SK-N-SH (cell line): ENCODE data around the gene MYDGF. TPM values are rescaled to one million over a fixed set of nuclear protein-coding genes. Genes with fewer than 3 reads are reported as not detected.

Experiments
- CTCF ChIA-PET: fragments of 300-600, 350-600 bp; formaldehyde crosslinking; extraction: SDS; loops from one replicate; lab custom pipeline; 2021; lab: Yijun Ruan, JAX
- POLR2A ChIA-PET: fragments of 350-600 bp; sonication (Branson Sonifier 250); formaldehyde crosslinking; extraction: SDS; loops from one replicate; lab custom pipeline; 2020; ENCODE audit warnings: antibody characterized with exemption, inconsistent platforms; lab: Yijun Ruan, JAX
- DNase-seq: peaks from one replicate; pipeline ENCODE4 v3.0.0; 2012
- H2AFZ ChIP-seq: fragments of 200-600 bp; sonication (generic); 2 replicates; pipeline ENCODE4 v1.8.1; 2016; ENCODE audit warnings: antibody characterized with exemption, mild to moderate bottlenecking, low read depth
- H3F3A ChIP-seq: fragments of 200-600 bp; sonication (generic); replicated peaks from 2 replicates; pipeline ENCODE3; 2016; ENCODE audit warnings: antibody characterized with exemption, mild to moderate bottlenecking; ENCODE audit not compliant: insufficient read depth
- H3K27ac ChIP-seq, 2 experiments: fragments of 200-500 bp in 1 of 2; fragments of 200-600 bp in 1 of 2; sonication (Bioruptor generic) in 1 of 2; sonication (generic), shearing (Covaris generic) in 1 of 2; 2 replicates each; pipeline versions ENCODE4 v1.5.1 to v1.6.1; 2014 to 2016; ENCODE audit warnings: low read depth in 2 of 2, inconsistent platforms in 1 of 2, low read length in 1 of 2, mild to moderate bottlenecking in 1 of 2, mixed read lengths in 1 of 2
- H3K27me3 ChIP-seq: fragments of 200-600 bp; sonication (generic), shearing (Covaris generic); 2 replicates; pipeline ENCODE4 v1.6.1; 2016; ENCODE audit warnings: mixed run types; ENCODE audit not compliant: insufficient read depth
- H3K36me3 ChIP-seq, 2 experiments: fragments of 200-500 bp in 1 of 2; fragments of 200-600 bp in 1 of 2; sonication (Bioruptor generic) in 1 of 2; sonication (generic) in 1 of 2; replicated peaks in 1 of 2; 2 replicates each; pipeline versions ENCODE3 to v1.5.1; 2014 to 2016; ENCODE audit warnings: low read length in 1 of 2, mild to moderate bottlenecking in 1 of 2; ENCODE audit not compliant: insufficient read depth in 2 of 2, control insufficient read depth in 1 of 2
- H3K4me1 ChIP-seq, 2 experiments: fragments of 200-500 bp in 1 of 2; fragments of 200-600 bp in 1 of 2; sonication (Bioruptor generic) in 1 of 2; sonication (generic), shearing (Covaris generic) in 1 of 2; 2 replicates each; pipeline versions ENCODE4 v1.5.1 to v1.6.1; 2014 to 2016; ENCODE audit warnings: low read depth in 1 of 2, low read length in 1 of 2, mixed run types in 1 of 2; ENCODE audit not compliant: insufficient read depth in 2 of 2, control insufficient read depth in 1 of 2
- H3K4me2 ChIP-seq: fragments of 200-600 bp; sonication (generic), shearing (Covaris generic); 2 replicates; pipeline ENCODE4 v1.6.1; 2017; ENCODE audit warnings: mixed run types
- H3K4me3 ChIP-seq, 2 experiments: fragments of 200-500 bp in 1 of 2; fragments of 200-600 bp in 1 of 2; sonication (Bioruptor generic) in 1 of 2; sonication (generic), shearing (Covaris generic) in 1 of 2; 2 replicates each; pipeline versions ENCODE4 v1.5.1 to v1.8.1; 2014 to 2016; ENCODE audit warnings: low read depth in 2 of 2, inconsistent platforms in 1 of 2, low read length in 1 of 2, mild to moderate bottlenecking in 1 of 2, mixed read lengths in 1 of 2, moderate library complexity in 1 of 2
- H3K79me2 ChIP-seq: fragments of 200-600 bp; sonication (generic); 2 replicates; pipeline ENCODE4 v1.8.1; 2017; ENCODE audit warnings: mild to moderate bottlenecking; ENCODE audit not compliant: insufficient read depth
- H3K9ac ChIP-seq: fragments of 200-600 bp; sonication (generic); 2 replicates; pipeline ENCODE4 v1.6.1; 2017; ENCODE audit warnings: mixed run types
- H3K9me2 ChIP-seq: fragments of 200-600 bp; sonication (generic); 2 replicates; pipeline ENCODE4 v1.6.1; 2017; ENCODE audit warnings: mixed run types
- H3K9me3 ChIP-seq: fragments of 200-600 bp; sonication (generic); 2 replicates; pipeline ENCODE4 v1.6.1; 2017; ENCODE audit warnings: mixed run types, mild to moderate bottlenecking, moderate library complexity
- H4K20me1 ChIP-seq: fragments of 200-600 bp; sonication (generic); 2 replicates; pipeline ENCODE4 v1.6.1; 2017; ENCODE audit warnings: mild to moderate bottlenecking, mixed run types; ENCODE audit not compliant: insufficient read depth
- CHD2 ChIP-seq: fragments of 150-350 bp; IDR thresholded peaks from 2 replicates; pipeline ENCODE4 v1.6.1; 2018; ENCODE audit warnings: low read length; ENCODE audit not compliant: partially characterized antibody
- ELF1 ChIP-seq: IDR thresholded peaks from 2 replicates; pipeline ENCODE4 v1.4.0; 2012
- EP300 ChIP-seq, 2 experiments: IDR thresholded peaks; 2 replicates each; pipeline versions ENCODE4 v1.4.0 to v1.6.1; 2012; ENCODE audit warnings: borderline replicate concordance in 1 of 2, low read depth in 1 of 2, low read length in 1 of 2
- EZH2phosphoT487 ChIP-seq: fragments of 200-600 bp; sonication (generic); IDR thresholded peaks from 2 replicates; pipeline ENCODE4 v1.6.1; 2017; ENCODE audit warnings: low read depth, mixed run types, mild to moderate bottlenecking, antibody characterized with exemption, moderate library complexity, borderline replicate concordance
- FOSL2 ChIP-seq: IDR thresholded peaks from 2 replicates; pipeline ENCODE4 v1.4.0; 2012; ENCODE audit warnings: low read depth, mild to moderate bottlenecking, moderate library complexity, borderline replicate concordance
- FOXM1 ChIP-seq: IDR thresholded peaks from 2 replicates; pipeline ENCODE4 v1.4.0; 2012; ENCODE audit warnings: low read depth, mild to moderate bottlenecking
- GATA2 ChIP-seq: sonication (generic); formaldehyde crosslinking; IDR thresholded peaks from 2 replicates; pipeline ENCODE4 v1.5.0; 2020; ENCODE audit warnings: mild to moderate bottlenecking, missing genetic modification reagents
- JUND ChIP-seq: IDR thresholded peaks from 2 replicates; pipeline ENCODE4 v1.4.0; 2012
- MEF2A ChIP-seq: IDR thresholded peaks from 2 replicates; pipeline ENCODE4 v1.4.0; 2012; ENCODE audit warnings: low read depth, borderline replicate concordance
- NFIC ChIP-seq: IDR thresholded peaks from 2 replicates; pipeline ENCODE4 v1.4.0; 2012; ENCODE audit warnings: borderline replicate concordance
- NRF1 ChIP-seq: IDR thresholded peaks from 2 replicates; pipeline ENCODE4 v1.6.1; 2012; ENCODE audit warnings: low read depth, mild to moderate bottlenecking, low read length
- RCOR1 ChIP-seq: fragments of 150-350 bp; IDR thresholded peaks from 2 replicates; pipeline ENCODE4 v1.6.1; 2017; ENCODE audit warnings: antibody characterized with exemption, low read length
- SMC3 ChIP-seq: IDR thresholded peaks from 2 replicates; pipeline ENCODE4 v1.6.1; 2012; ENCODE audit warnings: low read depth, low read length, improper control_type of control experiment
- TAF1 ChIP-seq: IDR thresholded peaks from 2 replicates; pipeline ENCODE4 v1.6.1; 2012; ENCODE audit warnings: low read depth, mild to moderate bottlenecking, low read length, moderate library complexity, borderline replicate concordance
- WGBS: methylation state at CpG from one replicate; pipeline ENCODE4 v1.1.6; 2017; ENCODE audit warnings: low lambda C conversion rate; 5-methylcytosine and 5-hydroxymethylcytosine counted together
- polyA plus RNA-seq, 3 experiments: library from polyadenylated mRNA; depleted of rRNA; stranded (reverse); fragments of >200 nt; gene quantifications; 2 replicates each; pipeline ENCODE4 v1.2.3, GENCODE V29; 2012
- TF ChIP-seq, protein P1 (sequence below): IDR thresholded peaks from 2 replicates; pipeline ENCODE4; 2012

The MYDGF gene
- polyA plus RNA-seq, 1 of the 3 experiments (the other 2 are of a cell fraction) = 312 TPM

DNA sequence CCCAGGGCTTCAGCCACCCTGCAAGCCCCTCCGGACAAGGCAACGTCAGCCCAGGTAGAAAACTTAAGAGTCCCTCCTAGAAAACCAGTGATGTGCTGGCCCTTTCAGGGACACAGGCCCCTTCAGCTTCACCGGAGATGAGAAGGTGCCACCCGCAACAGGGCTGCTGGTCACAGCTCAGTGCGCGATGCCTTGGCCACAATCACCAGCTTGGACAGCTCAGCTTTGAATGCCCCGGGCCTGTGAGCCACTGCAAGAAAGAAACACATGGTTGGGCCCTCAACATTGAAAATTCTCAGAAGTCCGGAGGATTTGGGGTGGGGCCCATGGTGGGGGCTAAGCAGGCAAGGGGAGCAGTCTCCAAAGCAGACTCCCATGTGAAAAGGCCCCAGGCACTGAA is 12.3 kb downstream of the MYDGF start (continued):
- TF ChIP-seq CHD2 (no peak), MEF2A (no peak), ELF1 (no peak), RCOR1 (no peak), GATA2 (CRISPR knock-in tag) (no peak), FOXM1 (no peak)
- TF ChIP-seq, all 33 proteins: peak for 0

DNA sequence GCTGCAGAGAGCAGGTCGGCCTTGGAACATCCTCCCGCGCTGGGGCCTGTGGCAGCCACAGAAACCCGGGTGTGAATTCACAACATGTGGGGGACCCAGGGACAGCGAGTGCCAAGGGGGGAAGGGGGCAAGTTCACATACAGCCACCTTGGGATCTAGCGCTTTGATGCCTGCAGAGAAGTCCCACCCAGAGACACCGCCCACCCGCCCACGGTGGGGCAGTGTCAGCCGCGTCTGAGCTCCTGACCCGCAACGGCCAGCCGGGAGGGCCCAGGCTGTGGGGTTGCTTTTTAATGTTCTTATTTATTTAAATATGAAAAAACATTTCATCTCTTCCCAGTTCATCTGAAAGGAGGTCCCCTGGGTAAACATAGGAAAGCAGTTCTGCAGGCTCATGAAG is 12.9 kb downstream of the MYDGF start:
- Histone ChIP-seq H3K4me3 (no peak overlapping the region), H3F3A (peaks cover 17% of the 10 kb centered on the region), H2AFZ (no peak overlapping the region), H3K27me3 (no peaks in the 10 kb centered on the region), H3K4me2 (no peak overlapping the region), H3K9me3 (no peaks in the 10 kb centered on the region), H3K36me3 (peaks cover 15 to 39% of the 10 kb centered on the region in 2 experiments), H3K79me2 (no peaks in the 10 kb centered on the region), H3K27ac (no peak overlapping the region), H4K20me1 (no peaks in the 10 kb centered on the region), H3K4me1 (no peaks in the 10 kb centered on the region), H3K9me2 (no peaks in the 10 kb centered on the region), H3K9ac (no peak overlapping the region)
- ChIA-PET POLR2A (no interaction called here), CTCF (interaction anchor here (1.2 to 4.1 kb wide), 2 partner anchors 21 to 23 kb away, joined by 3 to 19 read pairs; no protein-coding TSS in a partner anchor)
- no peak for TF ChIP-seq NFIC
- no peak for TF ChIP-seq NRF1
- no peak for TF ChIP-seq GATA2 (CRISPR knock-in tag)
- DNase-seq = no peak
- WGBS = 93% methylated on average over 10 of the region's 14 CpGs

DNA sequence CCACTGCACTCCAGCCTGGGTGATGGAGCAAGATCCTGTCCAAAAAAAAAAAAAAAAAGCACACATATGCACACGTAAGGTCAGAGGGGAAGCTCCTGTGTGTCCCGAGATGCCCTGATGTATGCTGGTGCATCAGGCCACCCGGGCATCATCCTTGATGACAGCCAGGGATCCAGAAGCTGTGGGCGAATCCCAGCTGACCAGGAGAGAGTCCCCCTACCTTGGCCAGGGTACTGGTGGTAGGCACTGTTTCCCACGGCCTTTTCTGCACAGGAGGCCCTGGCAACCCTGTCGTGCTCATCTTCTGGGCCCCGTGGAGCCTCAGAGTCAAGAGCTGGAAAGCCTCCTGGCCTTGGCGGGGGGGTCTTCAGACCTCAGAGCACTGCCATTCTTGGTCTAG is 14.0 kb downstream of the MYDGF start:
- Histone ChIP-seq H3K9me3 (no peaks in the 10 kb centered on the region), H3K36me3 (peaks cover 15 to 33% of the 10 kb centered on the region in 2 experiments), H3K4me1 (no peaks in the 10 kb centered on the region), H3K9ac (no peak overlapping the region), H3K4me2 (no peak overlapping the region), H4K20me1 (no peaks in the 10 kb centered on the region), H3K27ac (no peak overlapping the region), H2AFZ (no peak overlapping the region), H3F3A (peaks cover 17% of the 10 kb centered on the region), H3K79me2 (no peaks in the 10 kb centered on the region), H3K4me3 (no peak overlapping the region), H3K27me3 (no peaks in the 10 kb centered on the region), H3K9me2 (no peaks in the 10 kb centered on the region)
- ChIA-PET POLR2A (interaction anchor here (0.7 kb wide), 1 partner anchor 590 kb away, joined by 4 read pairs; no protein-coding TSS in a partner anchor), CTCF (interaction anchor here (1.0 to 4.1 kb wide), 3 partner anchors 20 to 90 kb away, joined by 3 to 19 read pairs (median 3); no protein-coding TSS in a partner anchor)
- no peak for TF ChIP-seq EP300 (IDR thresholded peaks at IDR 0.05; ENCODE audit: borderline replicate concordance in 1 of 2, low read depth in 1 of 2, low read length in 1 of 2)
- no peak for TF ChIP-seq FOSL2
- no peak for TF ChIP-seq EZH2phosphoT487
- no peak for TF ChIP-seq SMC3
- no peak for TF ChIP-seq TAF1
- TF ChIP-seq, protein P1, sequence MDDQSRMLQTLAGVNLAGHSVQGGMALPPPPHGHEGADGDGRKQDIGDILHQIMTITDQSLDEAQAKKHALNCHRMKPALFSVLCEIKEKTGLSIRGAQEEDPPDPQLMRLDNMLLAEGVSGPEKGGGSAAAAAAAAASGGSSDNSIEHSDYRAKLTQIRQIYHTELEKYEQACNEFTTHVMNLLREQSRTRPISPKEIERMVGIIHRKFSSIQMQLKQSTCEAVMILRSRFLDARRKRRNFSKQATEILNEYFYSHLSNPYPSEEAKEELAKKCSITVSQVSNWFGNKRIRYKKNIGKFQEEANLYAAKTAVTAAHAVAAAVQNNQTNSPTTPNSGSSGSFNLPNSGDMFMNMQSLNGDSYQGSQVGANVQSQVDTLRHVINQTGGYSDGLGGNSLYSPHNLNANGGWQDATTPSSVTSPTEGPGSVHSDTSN = no peak
- no peak for TF ChIP-seq JUND
- DNase-seq = no peak
- 96% methylated on average over 4 of the region's 8 CpGs for WGBS
